ENCODE results near the gene PNPLA3. TPM values are rescaled to one million over a fixed set of nuclear protein-coding genes. Genes with fewer than 3 reads are reported as not detected.

Gene PNPLA3
- total and polyA plus RNA-seq, 9 of the 15 experiments (the other 6 are each of a cell fraction or from before 2014, with no cell fraction given) = 0.20 to 0.48 (median 0.38) TPM; not detected in 6

- TF ChIP-seq, protein P1, sequence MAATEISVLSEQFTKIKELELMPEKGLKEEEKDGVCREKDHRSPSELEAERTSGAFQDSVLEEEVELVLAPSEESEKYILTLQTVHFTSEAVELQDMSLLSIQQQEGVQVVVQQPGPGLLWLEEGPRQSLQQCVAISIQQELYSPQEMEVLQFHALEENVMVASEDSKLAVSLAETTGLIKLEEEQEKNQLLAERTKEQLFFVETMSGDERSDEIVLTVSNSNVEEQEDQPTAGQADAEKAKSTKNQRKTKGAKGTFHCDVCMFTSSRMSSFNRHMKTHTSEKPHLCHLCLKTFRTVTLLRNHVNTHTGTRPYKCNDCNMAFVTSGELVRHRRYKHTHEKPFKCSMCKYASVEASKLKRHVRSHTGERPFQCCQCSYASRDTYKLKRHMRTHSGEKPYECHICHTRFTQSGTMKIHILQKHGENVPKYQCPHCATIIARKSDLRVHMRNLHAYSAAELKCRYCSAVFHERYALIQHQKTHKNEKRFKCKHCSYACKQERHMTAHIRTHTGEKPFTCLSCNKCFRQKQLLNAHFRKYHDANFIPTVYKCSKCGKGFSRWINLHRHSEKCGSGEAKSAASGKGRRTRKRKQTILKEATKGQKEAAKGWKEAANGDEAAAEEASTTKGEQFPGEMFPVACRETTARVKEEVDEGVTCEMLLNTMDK (IDR thresholded peaks at IDR 0.05; ENCODE audit: borderline replicate concordance, insufficient read depth, low read depth, low read length, poor library complexity, severe bottlenecking) = no peak
- TF ChIP-seq ZNF75A (CRISPR knock-in tag; IDR thresholded peaks at IDR 0.05) (no peak), SOX6 (IDR thresholded peaks at IDR 0.05) (no peak), KAT7 (CRISPR knock-in tag; IDR thresholded peaks at IDR 0.05; ENCODE audit: borderline replicate concordance) (no peak), CHD4 (IDR thresholded peaks at IDR 0.05; ENCODE audit: insufficient read depth, insufficient replicate concordance, low read depth, low read length, poor library complexity, severe bottlenecking) (no peak), SMARCA5 (IDR thresholded peaks at IDR 0.05) (no peak), MBD1 (CRISPR knock-in tag; IDR thresholded peaks at IDR 0.05) (no peak), RBM25 (IDR thresholded peaks at IDR 0.05; ENCODE audit: low read depth, low read length, severe bottlenecking) (no peak), HNRNPH1 (optimal IDR thresholded peaks at IDR 0.05; ENCODE audit: low read depth, low read length) (no peak), ZBTB34 (CRISPR knock-in tag; IDR thresholded peaks at IDR 0.05) (no peak), CHCHD3 (CRISPR knock-in tag; IDR thresholded peaks at IDR 0.05) (no peak), TRIM24 (IDR thresholded peaks at IDR 0.05) (peak in 1 of 2 experiments; percentile 17; a peak in 1 of 4 replicates), ZBTB1 (CRISPR knock-in tag; IDR thresholded peaks at IDR 0.05; ENCODE audit: borderline replicate concordance, low read depth) (no peak), NFATC3 (IDR thresholded peaks at IDR 0.05) (no peak), ELF2 (CRISPR knock-in tag; IDR thresholded peaks at IDR 0.05) (no peak), ZNF311 (CRISPR knock-in tag; IDR thresholded peaks at IDR 0.05) (no peak), ZNF133 (CRISPR knock-in tag; IDR thresholded peaks at IDR 0.05) (no peak), BCOR (IDR thresholded peaks at IDR 0.05) (no peak), GTF2A2 (tag; IDR thresholded peaks at IDR 0.05) (no peak), THRAP3 (IDR thresholded peaks at IDR 0.05; ENCODE audit: borderline replicate concordance) (no peak)
- TF ChIP-seq, protein P2, sequence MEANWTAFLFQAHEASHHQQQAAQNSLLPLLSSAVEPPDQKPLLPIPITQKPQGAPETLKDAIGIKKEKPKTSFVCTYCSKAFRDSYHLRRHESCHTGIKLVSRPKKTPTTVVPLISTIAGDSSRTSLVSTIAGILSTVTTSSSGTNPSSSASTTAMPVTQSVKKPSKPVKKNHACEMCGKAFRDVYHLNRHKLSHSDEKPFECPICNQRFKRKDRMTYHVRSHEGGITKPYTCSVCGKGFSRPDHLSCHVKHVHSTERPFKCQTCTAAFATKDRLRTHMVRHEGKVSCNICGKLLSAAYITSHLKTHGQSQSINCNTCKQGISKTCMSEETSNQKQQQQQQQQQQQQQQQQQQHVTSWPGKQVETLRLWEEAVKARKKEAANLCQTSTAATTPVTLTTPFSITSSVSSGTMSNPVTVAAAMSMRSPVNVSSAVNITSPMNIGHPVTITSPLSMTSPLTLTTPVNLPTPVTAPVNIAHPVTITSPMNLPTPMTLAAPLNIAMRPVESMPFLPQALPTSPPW (CRISPR knock-in tag; IDR thresholded peaks at IDR 0.05) = peak; percentile 59
Observed at GRCh38 chr22:43955040-43955882, 31.7 kb downstream of the PNPLA3 start, which contains the start of gene SAMM50 (continued).

Data from K562 (cell line).